ENCODE data around the gene VPS36.

- no peak for TF ChIP-seq CTCF (IDR thresholded peaks at IDR 0.05)
- TF ChIP-seq EP300 (IDR thresholded peaks at IDR 0.05) = no peak
- TF ChIP-seq POLR2A (IDR thresholded peaks at IDR 0.05) = no peak
These were observed 31.4 kb downstream of the VPS36 start for GRCh38 chr13:52419080-52419479.

Data from sigmoid colon (tissue), 4 donors.